ENCODE results near the gene ADNP2. TPM values are rescaled to one million over a fixed set of nuclear protein-coding genes. Genes with fewer than 3 reads are reported as not detected.
A peak's percentile ranks its signal among the peaks of the same experiment; 100 is the strongest.

The ADNP2 gene
- total RNA-seq, 1 experiment from 2014 or later: 14.3 TPM

- BruUV-seq (replicated peaks): no TSS peak
- Mint-ChIP-seq H3K4me1 (ENCODE audit: low read depth, unreplicated experiment) (peaks cover 23% of the 10 kb centered on the region), H3K9me3 (ENCODE audit: low read depth, unreplicated experiment) (no peaks in the 10 kb centered on the region), H3K4me3 (ENCODE audit: low read depth, unreplicated experiment) (peak overlapping the region; percentile 68), H3K36me3 (ENCODE audit: insufficient read depth, unreplicated experiment) (peaks cover 22% of the 10 kb centered on the region), H3K27me3 (ENCODE audit: unreplicated experiment) (peaks cover 31% of the 10 kb centered on the region), H3K27ac (ENCODE audit: unreplicated experiment) (peak overlapping the region; percentile 63)
- intact Hi-C loops (cut with micrococcal nuclease; ENCODE audit: unreplicated experiment): no loop called here
- no peak for TF ChIP-seq CTCF (IDR thresholded peaks at IDR 0.05; ENCODE audit: unreplicated experiment)
- DNase-seq: no peak
- CTCF ChIA-PET: no interaction called here
Observed at GRCh38 chr18:80108121-80108536, 933 bp upstream of the ADNP2 start.

- no peak for TF ChIP-seq CTCF (IDR thresholded peaks at IDR 0.05; ENCODE audit: unreplicated experiment)
- H3K27me3 Mint-ChIP-seq (ENCODE audit: unreplicated experiment): peaks cover 21% of the 10 kb centered on the region
- peak; percentile 11 for DNase-seq
- no peak overlapping the region for H3K27ac Mint-ChIP-seq (ENCODE audit: unreplicated experiment)
- peak overlapping the region; percentile 68 for H3K4me3 Mint-ChIP-seq (ENCODE audit: low read depth, unreplicated experiment)
- BruUV-seq (replicated peaks): no TSS peak
- intact Hi-C loops (cut with micrococcal nuclease; ENCODE audit: unreplicated experiment): loop anchor here (10.0 kb wide), 1 partner anchor 125 kb away; the partner anchor contains the start of gene TXNL4A
- H3K9me3 Mint-ChIP-seq (ENCODE audit: low read depth, unreplicated experiment): no peaks in the 10 kb centered on the region
- H3K4me1 Mint-ChIP-seq (ENCODE audit: low read depth, unreplicated experiment): peaks cover 23% of the 10 kb centered on the region
- CTCF ChIA-PET: no interaction called here
- peaks cover 22% of the 10 kb centered on the region for H3K36me3 Mint-ChIP-seq (ENCODE audit: insufficient read depth, unreplicated experiment)
Observed at GRCh38 chr18:80109676-80110078, 615 bp downstream of the ADNP2 start.

- CTCF ChIA-PET: no interaction called here
- no peak for TF ChIP-seq CTCF (IDR thresholded peaks at IDR 0.05; ENCODE audit: unreplicated experiment)
- no peaks in the 10 kb centered on the region for H3K27me3 Mint-ChIP-seq (ENCODE audit: unreplicated experiment)
Observed at GRCh38 chr18:80112624-80113248, 3.7 kb downstream of the ADNP2 start.

GRCh38 chr18:80115035-80115434, 6.0 kb downstream of the ADNP2 start:
- intact Hi-C loops (cut with micrococcal nuclease; ENCODE audit: unreplicated experiment): loop anchor here (10.0 kb wide), 1 partner anchor 130 kb away; the partner anchor contains the start of gene TXNL4A
- peaks cover 10% of the 10 kb centered on the region for H3K4me1 Mint-ChIP-seq (ENCODE audit: low read depth, unreplicated experiment)
- CTCF ChIA-PET: no interaction called here
- no peak for DNase-seq
- TF ChIP-seq CTCF (IDR thresholded peaks at IDR 0.05; ENCODE audit: unreplicated experiment): no peak
- BruUV-seq (replicated peaks): no TSS peak
- H3K4me3 Mint-ChIP-seq (ENCODE audit: low read depth, unreplicated experiment): no peak overlapping the region
- no peaks in the 10 kb centered on the region for H3K9me3 Mint-ChIP-seq (ENCODE audit: low read depth, unreplicated experiment)
- H3K27ac Mint-ChIP-seq (ENCODE audit: unreplicated experiment): no peak overlapping the region
- H3K27me3 Mint-ChIP-seq (ENCODE audit: unreplicated experiment): no peaks in the 10 kb centered on the region
- peaks cover 5% of the 10 kb centered on the region for H3K36me3 Mint-ChIP-seq (ENCODE audit: insufficient read depth, unreplicated experiment)

More at GRCh38 chr18:80112624-80113248, 3.7 kb downstream of the ADNP2 start:
- Mint-ChIP-seq H3K36me3 (ENCODE audit: insufficient read depth, unreplicated experiment) (peaks cover 22% of the 10 kb centered on the region), H3K4me3 (ENCODE audit: low read depth, unreplicated experiment) (no peak overlapping the region), H3K27ac (ENCODE audit: unreplicated experiment) (no peak overlapping the region), H3K4me1 (ENCODE audit: low read depth, unreplicated experiment) (peaks cover 12% of the 10 kb centered on the region), H3K9me3 (ENCODE audit: low read depth, unreplicated experiment) (no peaks in the 10 kb centered on the region)
- no peak for DNase-seq
- intact Hi-C loops (cut with micrococcal nuclease; ENCODE audit: unreplicated experiment): loop anchor here (10.0 kb wide), 1 partner anchor 128 kb away; the partner anchor contains the start of gene TXNL4A
- BruUV-seq (replicated peaks): no TSS peak
